ENCODE results near the gene TTC36.
A peak's percentile ranks its signal among the peaks of the same experiment; 100 is the strongest.
"Not testable (repeated sequence)": the region's sequence is repeated elsewhere in the genome, so short reads cannot be mapped to it uniquely, and the experiment has no call there.

The TTC36 gene, protein sequence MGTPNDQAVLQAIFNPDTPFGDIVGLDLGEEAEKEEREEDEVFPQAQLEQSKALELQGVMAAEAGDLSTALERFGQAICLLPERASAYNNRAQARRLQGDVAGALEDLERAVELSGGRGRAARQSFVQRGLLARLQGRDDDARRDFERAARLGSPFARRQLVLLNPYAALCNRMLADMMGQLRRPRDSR

DNA sequence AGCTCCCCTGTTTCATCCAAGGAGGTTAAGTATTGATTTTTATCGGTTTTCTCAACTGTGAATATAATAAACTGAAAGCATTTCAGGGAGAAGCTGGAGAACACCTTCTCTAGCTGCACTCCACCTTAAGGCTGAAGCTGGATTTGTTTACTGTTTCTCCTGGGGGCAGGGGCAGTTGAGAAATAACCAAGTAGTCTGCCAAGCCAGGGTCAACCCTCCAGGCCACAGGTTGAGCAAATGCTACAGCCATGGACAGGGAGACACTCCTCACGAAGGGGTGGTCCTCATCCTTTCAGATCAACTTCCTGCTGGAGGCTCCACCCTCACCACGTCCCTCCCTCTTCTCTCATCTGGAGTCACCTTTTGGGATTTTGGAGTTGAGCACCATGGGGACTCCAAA, at the start of gene TTC36:
TSS of gene TTC36 (plus strand) at position 366 of the 400 bp plus-strand sequence. CDS start at position 387, 21 bp downstream.
- DNase-seq (ENCODE audit: insufficient read length, low spot score) (no peak), FAIRE-seq (no peak)

DNA sequence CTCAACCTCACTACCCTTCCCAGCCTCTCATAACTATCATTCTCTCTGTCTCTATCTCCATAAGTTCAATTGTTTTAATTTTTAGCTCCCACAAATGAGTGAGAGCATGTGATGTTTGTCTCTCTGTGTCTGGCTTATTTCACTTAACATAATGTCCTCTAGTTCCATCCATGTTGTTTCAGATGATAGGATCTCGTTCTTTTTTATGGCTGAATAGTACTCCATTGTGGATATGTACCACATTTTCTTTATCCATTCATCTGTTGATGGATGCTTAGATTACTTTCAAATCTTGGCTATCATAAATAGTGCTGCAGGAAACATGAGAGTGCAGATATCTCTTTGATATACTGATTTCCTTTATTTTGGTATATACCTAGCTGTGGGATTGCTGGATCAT, 46.0 kb upstream of the TTC36 start:
- DNase-seq (ENCODE audit: insufficient read length, low spot score); FAIRE-seq: not testable (repeated sequence)

DNA sequence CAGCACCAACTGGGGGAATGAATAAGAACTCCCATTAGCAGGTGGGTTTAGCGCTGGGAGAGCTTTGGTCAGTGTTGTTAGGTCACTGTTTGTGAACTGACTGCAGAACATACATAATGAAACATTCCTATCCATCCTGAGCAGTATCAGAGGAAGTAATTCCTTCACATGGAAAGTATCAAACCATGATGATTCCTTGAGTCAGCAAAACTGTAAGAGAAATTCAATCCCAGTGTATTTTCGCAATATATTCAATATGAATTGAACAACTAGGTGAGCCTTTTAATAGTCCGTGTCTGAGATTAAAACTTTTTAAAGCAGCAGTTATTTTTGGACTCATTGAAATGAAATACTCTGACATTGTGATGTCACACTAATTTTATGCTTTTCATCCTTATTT, 42.9 kb upstream of the TTC36 start:
- FAIRE-seq = no peak
- DNase-seq (ENCODE audit: insufficient read length, low spot score) = no peak

DNA sequence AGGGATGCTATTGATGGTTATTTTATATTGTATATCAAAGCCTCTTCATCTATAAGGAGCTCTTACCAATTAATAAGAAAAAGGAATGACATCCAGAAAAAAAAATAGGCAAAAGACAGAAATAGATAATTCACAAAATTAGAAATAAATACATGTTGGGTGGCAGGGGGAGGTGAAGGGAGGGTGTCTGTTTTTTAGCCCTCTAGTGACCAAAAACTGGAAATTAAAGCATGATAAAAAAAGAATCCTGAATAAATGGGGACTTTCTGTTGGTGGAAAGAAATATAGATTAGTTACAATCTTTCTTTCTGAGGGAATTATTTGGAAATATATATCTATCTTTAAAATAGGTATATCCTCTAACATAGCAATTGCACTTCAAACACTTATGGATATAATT, 42.0 kb upstream of the TTC36 start:
- FAIRE-seq (no peak), DNase-seq (ENCODE audit: insufficient read length, low spot score) (no peak)

DNA sequence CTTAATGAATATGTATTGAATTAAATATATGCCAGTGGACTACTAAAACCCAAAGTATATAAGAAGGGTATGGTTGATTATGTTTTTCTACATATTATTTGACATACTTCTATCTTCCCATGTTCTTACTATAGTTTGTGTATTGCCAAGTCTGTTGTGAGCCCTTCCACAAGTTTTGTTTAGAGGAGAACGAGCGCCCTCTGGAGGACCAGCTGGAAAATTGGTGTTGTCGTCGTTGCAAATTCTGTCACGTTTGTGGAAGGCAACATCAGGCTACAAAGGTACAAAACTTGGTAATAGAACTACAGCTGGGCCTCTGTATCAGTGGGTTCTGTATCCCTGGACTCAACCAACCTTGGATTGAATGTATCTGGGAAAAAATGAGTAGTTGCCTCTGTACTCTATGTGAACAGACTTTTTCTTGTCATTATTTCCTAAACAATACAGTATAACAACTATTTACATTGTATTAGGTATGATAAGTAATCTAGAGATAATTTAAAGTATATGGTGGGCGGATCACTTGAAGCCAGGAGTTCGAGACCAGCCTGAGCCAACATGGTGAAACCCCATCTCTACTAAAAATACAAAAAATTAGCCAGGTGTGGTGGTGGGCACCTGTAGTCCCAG, 38.7 kb upstream of the TTC36 start:
- FAIRE-seq = peak; percentile 54
- peak; percentile 77 for DNase-seq (ENCODE audit: insufficient read length, low spot score)

DNA sequence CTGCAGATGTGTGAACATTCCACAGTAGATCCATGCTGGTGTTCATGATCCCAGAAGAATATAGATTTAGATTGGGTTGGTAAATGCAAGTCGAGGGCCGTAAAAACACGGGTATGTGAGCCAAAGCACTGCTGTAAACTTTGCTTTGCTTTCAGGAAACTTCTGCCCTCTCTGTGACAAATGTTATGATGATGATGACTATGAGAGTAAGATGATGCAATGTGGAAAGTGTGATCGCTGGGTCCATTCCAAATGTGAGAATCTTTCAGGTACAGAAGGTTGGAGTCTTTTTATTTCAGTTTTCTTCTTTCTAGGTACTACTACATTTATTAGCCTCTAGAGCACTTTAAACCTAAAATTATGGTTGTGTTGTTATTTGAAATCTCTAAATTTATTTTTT, 36.2 kb upstream of the TTC36 start:
- no peak for FAIRE-seq
- no peak for DNase-seq (ENCODE audit: insufficient read length, low spot score)

DNA sequence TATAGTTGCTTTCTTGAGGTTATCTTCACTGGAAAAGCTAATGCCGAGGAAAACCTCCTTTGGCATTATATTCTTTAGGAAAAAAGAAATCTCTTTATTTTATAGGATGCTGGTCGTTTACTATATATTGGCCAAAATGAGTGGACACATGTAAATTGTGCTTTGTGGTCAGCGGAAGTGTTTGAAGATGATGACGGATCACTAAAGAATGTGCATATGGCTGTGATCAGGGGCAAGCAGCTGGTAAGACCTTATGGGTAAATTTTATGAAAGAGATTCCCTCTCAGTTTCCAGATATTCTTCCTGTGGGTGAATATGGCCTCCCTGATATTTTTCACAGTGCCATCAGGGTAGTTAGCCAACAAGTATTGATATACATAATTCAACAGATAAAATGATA, 29.4 kb upstream of the TTC36 start:
- DNase-seq (ENCODE audit: insufficient read length, low spot score) (peak; percentile 58), FAIRE-seq (no peak)

DNA sequence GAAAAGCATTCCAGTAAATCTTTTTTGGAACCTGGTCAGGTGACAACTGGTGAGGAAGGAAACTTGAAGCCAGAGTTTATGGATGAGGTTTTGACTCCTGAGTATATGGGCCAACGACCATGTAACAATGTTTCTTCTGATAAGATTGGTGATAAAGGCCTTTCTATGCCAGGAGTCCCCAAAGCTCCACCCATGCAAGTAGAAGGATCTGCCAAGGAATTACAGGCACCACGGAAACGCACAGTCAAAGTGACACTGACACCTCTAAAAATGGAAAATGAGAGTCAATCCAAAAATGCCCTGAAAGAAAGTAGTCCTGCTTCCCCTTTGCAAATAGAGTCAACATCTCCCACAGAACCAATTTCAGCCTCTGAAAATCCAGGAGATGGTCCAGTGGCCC, 24.1 kb upstream of the TTC36 start:
- no peak for FAIRE-seq
- DNase-seq (ENCODE audit: insufficient read length, low spot score) = no peak

DNA sequence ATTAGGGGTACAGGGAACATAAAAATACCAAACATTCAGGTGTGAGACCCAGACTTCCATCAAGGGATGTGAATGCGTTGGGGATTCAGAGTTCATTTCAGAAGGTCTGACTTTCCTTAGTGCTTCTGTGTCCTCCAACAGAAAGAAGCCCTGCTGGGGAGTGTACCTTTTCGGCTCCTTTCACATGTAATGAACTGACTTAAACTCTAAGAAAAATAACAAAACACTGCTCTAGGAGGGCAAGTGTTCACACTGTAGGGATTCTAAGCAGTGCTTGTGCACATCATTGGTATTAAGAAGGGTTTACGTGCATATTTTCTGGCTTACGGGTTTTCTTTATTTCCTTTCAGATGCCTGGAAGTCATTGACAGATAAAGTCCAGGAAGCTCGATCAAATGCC, 15.7 kb upstream of the TTC36 start:
- DNase-seq (ENCODE audit: insufficient read length, low spot score) (no peak), FAIRE-seq (no peak)

DNA sequence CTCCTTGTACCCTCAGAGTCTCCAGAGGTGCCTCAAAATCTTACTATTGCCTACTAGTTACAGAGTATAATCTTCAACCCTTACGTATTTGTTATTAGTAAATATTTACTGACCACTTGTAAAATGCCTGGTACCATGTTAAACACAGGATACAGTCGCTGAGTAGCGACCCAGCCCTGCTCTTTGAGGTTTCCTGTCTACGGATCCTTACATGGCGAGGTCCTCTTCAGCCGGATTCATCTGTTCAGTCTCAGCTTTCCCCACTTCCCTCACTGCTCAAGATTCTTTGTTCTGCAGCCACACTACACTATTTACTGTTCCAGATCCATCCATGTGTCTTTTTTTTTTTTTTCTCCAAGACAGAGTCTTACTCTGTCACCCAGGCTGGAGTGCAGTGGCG, 13.2 kb upstream of the TTC36 start:
- FAIRE-seq = no peak

DNA sequence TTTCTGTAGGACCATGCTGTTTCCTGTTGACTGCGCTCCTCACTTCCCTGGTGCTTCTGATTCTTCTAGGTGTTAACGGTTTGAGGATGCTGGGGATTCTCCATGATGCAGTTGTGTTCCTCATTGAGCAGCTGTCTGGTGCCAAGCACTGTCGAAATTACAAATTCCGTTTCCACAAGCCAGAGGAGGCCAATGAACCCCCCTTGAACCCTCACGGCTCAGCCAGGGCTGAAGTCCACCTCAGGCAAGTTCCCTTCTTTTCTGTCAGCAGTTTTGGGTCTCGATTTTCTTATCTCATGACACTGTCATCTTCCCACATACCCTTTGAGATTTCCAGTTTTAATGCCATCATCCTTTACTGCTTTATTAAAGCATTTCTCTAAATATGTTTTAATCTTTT, 7.7 kb upstream of the TTC36 start:
- FAIRE-seq (no peak), DNase-seq (ENCODE audit: insufficient read length, low spot score) (no peak)

More for the DNA sequence above, 13.2 kb upstream of the TTC36 start:
- no peak for DNase-seq (ENCODE audit: insufficient read length, low spot score)

DNA sequence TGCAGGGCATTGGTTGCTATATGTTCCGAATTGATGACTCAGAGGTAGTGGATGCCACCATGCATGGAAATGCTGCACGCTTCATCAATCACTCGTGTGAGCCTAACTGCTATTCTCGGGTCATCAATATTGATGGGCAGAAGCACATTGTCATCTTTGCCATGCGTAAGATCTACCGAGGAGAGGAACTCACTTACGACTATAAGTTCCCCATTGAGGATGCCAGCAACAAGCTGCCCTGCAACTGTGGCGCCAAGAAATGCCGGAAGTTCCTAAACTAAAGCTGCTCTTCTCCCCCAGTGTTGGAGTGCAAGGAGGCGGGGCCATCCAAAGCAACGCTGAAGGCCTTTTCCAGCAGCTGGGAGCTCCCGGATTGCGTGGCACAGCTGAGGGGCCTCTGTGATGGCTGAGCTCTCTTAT, 5.4 kb upstream of the TTC36 start:
- FAIRE-seq (peak; percentile 44), DNase-seq (ENCODE audit: insufficient read length, low spot score) (no peak)

DNA sequence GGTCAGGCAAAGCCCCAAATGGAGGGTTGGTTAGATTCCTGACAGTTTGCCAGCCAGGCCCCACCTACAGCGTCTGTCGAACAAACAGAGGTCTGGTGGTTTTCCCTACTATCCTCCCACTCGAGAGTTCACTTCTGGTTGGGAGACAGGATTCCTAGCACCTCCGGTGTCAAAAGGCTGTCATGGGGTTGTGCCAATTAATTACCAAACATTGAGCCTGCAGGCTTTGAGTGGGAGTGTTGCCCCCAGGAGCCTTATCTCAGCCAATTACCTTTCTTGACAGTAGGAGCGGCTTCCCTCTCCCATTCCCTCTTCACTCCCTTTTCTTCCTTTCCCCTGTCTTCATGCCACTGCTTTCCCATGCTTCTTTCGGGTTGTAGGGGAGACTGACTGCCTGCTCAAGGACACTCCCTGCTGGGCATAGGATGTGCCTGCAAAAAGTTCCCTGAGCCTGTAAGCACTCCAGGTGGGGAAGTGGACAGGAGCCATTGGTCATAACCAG, 4.7 kb upstream of the TTC36 start:
- FAIRE-seq (no peak), DNase-seq (ENCODE audit: insufficient read length, low spot score) (peak; percentile 52)

DNA sequence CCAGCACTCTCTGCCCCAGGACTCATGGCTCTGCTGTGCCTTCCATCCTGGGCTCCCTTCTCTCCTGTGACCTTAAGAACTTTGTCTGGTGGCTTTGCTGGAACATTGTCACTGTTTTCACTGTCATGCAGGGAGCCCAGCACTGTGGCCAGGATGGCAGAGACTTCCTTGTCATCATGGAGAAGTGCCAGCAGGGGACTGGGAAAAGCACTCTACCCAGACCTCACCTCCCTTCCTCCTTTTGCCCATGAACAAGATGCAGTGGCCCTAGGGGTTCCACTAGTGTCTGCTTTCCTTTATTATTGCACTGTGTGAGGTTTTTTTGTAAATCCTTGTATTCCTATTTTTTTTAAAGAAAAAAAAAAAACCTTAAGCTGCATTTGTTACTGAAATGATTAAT, 2.9 kb upstream of the TTC36 start:
- no peak for FAIRE-seq
- DNase-seq (ENCODE audit: insufficient read length, low spot score) = no peak

DNA sequence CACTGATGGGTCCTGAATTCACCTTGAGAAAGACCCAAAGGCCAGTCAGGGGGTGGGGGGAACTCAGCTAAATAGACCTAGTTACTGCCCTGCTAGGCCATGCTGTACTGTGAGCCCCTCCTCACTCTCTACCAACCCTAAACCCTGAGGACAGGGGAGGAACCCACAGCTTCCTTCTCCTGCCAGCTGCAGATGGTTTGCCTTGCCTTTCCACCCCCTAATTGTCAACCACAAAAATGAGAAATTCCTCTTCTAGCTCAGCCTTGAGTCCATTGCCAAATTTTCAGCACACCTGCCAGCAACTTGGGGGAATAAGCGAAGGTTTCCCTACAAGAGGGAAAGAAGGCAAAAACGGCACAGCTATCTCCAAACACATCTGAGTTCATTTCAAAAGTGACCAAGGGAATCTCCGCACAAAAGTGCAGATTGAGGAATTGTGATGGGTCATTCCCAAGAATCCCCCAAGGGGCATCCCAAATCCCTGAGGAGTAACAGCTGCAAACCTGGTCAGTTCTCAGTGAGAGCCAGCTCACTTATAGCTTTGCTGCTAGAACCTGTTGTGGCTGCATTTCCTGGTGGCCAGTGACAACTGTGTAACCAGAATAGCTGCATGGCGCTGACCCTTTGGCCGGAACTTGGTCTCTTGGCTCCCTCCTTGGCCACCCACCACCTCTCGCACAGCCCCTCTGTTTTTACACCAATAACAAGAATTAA, 2.4 kb upstream of the TTC36 start:
- DNase-seq (ENCODE audit: insufficient read length, low spot score) = no peak
- no peak for FAIRE-seq

DNA sequence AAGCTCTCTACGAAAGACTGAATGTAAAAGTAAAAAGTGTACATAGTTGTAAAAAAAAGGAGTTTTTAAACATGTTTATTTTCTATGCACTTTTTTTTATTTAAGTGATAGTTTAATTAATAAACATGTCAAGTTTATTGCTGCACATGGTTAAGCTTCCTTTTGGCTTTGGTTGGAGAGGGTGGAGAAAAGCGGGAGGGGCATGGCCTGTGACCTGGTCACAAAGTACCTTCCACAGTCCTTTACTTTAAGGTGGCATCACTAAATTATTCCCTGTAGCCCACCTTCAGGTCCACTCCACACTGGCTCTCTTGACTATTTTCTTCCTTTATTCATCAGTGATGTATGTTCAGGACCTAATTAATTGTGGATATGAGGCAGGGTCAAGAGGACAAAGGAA, 586 bp upstream of the TTC36 start:
- FAIRE-seq (no peak), DNase-seq (ENCODE audit: insufficient read length, low spot score) (no peak)

DNA sequence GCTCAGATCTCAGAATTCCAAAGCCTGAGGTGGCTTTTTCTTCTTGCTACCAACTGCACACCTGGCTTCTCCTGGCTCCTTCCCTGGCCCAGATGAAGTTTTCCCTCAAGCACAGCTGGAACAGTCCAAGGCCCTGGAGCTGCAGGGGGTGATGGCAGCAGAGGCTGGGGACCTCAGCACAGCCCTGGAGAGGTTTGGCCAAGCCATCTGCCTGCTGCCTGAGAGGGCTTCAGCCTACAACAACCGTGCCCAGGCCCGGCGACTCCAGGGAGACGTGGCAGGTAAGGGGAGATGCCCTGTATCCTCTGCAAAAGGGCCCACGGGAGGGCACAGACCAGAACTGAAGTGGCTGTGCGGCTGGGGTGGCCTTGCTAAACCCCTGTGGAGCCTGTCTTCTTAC, 1.2 kb downstream of the TTC36 start:
- DNase-seq (ENCODE audit: insufficient read length, low spot score) = no peak

DNA sequence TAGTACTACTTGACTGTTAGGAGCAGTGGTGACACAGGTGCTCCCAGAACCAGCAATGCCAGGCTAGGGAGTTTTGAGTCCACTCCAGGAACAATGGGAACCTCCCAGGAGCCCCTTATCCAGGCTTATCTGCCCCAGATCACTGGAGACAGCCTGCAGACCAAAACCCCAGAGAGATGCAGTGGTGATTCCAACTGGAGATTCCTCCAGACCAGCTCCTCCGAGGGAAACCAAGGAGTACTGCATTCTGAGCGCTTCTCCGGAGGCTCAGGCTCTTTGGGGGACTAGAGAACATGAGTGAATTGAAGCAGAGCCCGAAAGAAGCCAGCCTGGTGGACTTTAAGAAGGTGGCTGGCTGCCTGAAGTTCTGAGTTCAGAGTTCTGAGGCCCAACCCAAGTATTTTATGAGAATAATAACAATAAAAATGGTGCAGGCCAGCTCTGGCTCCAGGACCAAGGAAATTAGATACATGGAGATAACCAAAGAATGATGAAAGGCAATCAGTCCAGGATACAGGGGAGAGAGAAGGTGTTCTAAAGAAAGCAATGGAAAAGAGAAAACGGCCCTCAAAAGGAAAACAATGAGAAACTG, 2.4 kb downstream of the TTC36 start:
- DNase-seq (ENCODE audit: insufficient read length, low spot score) = no peak
- no peak for FAIRE-seq

More for the DNA sequence above, 1.2 kb downstream of the TTC36 start:
- FAIRE-seq = no peak

DNA sequence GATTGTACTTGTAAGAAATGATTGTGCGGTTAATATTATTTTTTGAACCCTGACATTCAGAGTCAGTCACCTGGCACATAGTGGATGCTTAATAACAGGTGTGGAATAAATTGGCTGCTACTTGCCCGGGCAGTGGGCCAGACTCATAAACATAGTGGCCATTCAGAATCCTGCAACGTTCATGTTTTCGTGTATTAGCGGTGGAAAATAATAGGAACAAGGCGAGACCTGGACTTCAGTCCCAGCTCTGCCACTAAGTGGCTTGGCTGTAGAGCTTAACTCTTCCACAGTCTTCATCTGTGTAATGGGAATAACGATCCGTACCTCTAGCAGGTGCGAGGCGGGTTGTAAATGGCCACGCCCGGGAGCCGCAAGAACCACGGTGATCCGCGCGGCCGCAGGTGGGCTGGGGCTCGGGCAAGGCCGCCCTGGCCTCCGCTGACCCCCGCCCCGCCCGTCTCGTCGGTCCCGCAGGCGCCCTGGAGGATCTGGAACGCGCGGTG, 3.0 kb downstream of the TTC36 start:
- FAIRE-seq (peak; percentile 42), DNase-seq (ENCODE audit: insufficient read length, low spot score) (no peak)

DNA sequence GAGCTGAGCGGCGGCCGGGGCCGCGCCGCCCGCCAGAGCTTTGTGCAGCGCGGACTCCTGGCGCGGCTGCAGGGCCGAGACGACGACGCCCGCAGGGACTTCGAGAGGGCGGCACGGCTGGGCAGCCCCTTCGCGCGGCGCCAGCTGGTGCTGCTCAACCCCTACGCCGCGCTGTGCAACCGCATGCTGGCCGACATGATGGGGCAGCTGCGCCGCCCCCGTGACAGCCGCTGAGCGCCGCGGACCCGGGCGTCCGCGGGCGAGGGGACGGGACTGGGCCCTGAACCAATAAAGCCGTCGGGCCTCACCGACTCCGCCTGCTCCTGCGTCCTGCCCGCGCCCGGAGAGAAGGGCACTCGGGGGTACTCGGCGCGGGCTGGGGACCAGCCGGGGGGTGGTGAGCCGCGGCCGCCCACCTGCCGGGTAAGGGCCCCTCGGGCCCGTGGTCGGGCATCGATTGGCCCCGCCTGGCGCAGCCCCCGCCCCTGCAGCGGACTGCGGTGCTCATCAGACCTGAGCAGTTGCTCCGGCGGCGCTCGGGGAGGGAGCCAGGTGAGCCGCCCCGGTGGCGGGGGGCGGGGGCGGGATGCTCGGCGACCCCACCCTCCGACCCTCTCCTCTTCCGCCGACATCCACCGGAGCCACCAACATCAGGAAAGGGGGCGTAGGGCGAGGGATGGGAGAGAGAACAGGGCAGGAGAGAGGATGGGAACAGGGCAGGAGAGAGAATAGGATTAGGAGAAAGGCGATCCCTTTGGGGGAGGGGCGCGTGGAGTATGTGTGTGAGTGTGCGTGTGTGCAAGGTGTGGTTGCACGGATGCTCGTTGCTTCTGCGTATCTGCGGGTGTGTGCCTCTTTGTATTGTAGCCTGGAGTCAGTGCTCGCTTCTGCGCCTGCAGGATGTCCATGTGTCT, 3.7 kb downstream of the TTC36 start, which contains the start of gene TMEM25:
TSS of gene TMEM25 (plus strand) at position 510 of the 914 bp plus-strand sequence. CDS start 610 bp downstream, outside the sequence.
- DNase-seq (ENCODE audit: insufficient read length, low spot score) = peak; percentile 81
- peak; percentile 90 for FAIRE-seq

All from HTR-8/SVneo (cell line).